Mammary epithelial cell (primary cell): Measurements from ENCODE around the gene DYRK4.

ENCODE experiments used
- EZH2 ChIP-seq: IDR thresholded peaks from 2 replicates; pipeline ENCODE4 v1.6.1; 2012; ENCODE audit warnings: low read length, inconsistent platforms, borderline replicate concordance
- TF ChIP-seq, protein P1 (sequence below), 2 donors: IDR thresholded peaks in 1 of 2; conservative IDR thresholded peaks in 1 of 2; 2 replicates each; pipeline ENCODE4 v1.5.1; 2011 to 2012; ENCODE audit warnings: inconsistent platforms in 2 of 2, low read length in 2 of 2, mild to moderate bottlenecking in 2 of 2, control low read depth in 1 of 2, low read depth in 1 of 2; ENCODE audit not compliant: insufficient read depth in 1 of 2; ENCODE audit errors: extremely low read depth in 1 of 2

DNA sequence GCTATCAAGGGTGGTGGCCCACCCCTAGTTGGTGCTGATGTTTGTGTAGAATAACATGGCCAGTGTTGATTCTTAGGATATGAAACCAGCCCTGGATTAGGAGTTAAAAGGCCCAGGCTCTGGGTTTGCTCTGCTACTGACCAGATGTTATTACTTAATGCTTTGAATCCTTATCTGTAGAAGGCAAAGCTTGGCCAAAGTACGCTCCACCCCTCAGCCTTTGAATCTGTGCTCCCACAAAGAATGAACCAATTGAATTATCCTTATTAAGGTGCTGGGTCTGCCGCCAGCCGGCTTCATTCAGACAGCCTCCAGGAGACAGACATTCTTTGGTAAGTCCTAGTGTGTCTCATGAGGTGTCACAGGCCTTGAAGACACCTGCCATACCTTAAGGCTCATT lies 45.0 kb downstream of the DYRK4 start:
- TF ChIP-seq, protein P1, sequence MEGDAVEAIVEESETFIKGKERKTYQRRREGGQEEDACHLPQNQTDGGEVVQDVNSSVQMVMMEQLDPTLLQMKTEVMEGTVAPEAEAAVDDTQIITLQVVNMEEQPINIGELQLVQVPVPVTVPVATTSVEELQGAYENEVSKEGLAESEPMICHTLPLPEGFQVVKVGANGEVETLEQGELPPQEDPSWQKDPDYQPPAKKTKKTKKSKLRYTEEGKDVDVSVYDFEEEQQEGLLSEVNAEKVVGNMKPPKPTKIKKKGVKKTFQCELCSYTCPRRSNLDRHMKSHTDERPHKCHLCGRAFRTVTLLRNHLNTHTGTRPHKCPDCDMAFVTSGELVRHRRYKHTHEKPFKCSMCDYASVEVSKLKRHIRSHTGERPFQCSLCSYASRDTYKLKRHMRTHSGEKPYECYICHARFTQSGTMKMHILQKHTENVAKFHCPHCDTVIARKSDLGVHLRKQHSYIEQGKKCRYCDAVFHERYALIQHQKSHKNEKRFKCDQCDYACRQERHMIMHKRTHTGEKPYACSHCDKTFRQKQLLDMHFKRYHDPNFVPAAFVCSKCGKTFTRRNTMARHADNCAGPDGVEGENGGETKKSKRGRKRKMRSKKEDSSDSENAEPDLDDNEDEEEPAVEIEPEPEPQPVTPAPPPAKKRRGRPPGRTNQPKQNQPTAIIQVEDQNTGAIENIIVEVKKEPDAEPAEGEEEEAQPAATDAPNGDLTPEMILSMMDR (conservative IDR thresholded peaks at IDR 0.05 in 1 of 2, IDR thresholded peaks at IDR 0.05 in 1 of 2; ENCODE audit: extremely low read depth in 1 of 2, insufficient read depth in 1 of 2, low read depth in 1 of 2, low read length in 2 of 2) = no peak
- TF ChIP-seq EZH2 = no peak
